ENCODE results near the gene AFG3L2. TPM values are rescaled to one million over a fixed set of nuclear protein-coding genes. Genes with fewer than 3 reads are reported as not detected.

The AFG3L2 gene
- total and polyA plus RNA-seq, 8 donors, result 21.7 to 144 (median 44.0) TPM

GRCh38 chr18:12366784-12367183, 10.2 kb downstream of the AFG3L2 start:
- Histone ChIP-seq H3K27me3 (no peaks in the 10 kb centered on the region), H3K4me1 (peaks cover 0 to 17% (median 10%) of the 10 kb centered on the region in 4 donors), H3K9me3 (no peaks in the 10 kb centered on the region), H3K4me3 (no peak overlapping the region), H3K36me3 (peaks cover 27 to 87% (median 79%) of the 10 kb centered on the region in 4 donors), H3K27ac (no peak overlapping the region)
- intact Hi-C loops (cut with DNase I; ENCODE audit: low total_unique reads), result no loop called here
- no peak for DNase-seq
- TF ChIP-seq CTCF (IDR thresholded peaks at IDR 0.05) (no peak), POLR2AphosphoS5 (IDR thresholded peaks at IDR 0.05) (no peak), EP300 (IDR thresholded peaks at IDR 0.05) (no peak), POLR2A (IDR thresholded peaks at IDR 0.05) (no peak)
- WGBS, 5 donors, result 67 to 84% (median 77%) methylated on average over 5 of the region's 5 CpGs

- intact Hi-C loops (cut with DNase I; ENCODE audit: low total_unique reads), result no loop called here
- Histone ChIP-seq H3K27me3 (no peaks in the 10 kb centered on the region), H3K9me3 (no peaks in the 10 kb centered on the region), H3K27ac (no peak overlapping the region), H3K4me1 (peaks cover 0 to 13% (median 8%) of the 10 kb centered on the region in 4 donors), H3K36me3 (peaks cover 27 to 91% (median 82%) of the 10 kb centered on the region in 4 donors), H3K4me3 (no peak overlapping the region)
- DNase-seq, result no peak
- TF ChIP-seq EP300 (IDR thresholded peaks at IDR 0.05) (no peak), POLR2A (IDR thresholded peaks at IDR 0.05) (no peak), CTCF (IDR thresholded peaks at IDR 0.05) (no peak), POLR2AphosphoS5 (IDR thresholded peaks at IDR 0.05) (no peak)
- 56 to 72% (median 70%) methylated on average over 7 to 8 of the region's 8 CpGs for WGBS, 5 donors
Measured at GRCh38 chr18:12366379-12366778, 10.6 kb downstream of the AFG3L2 start.

- TF ChIP-seq EP300 (IDR thresholded peaks at IDR 0.05) (no peak), POLR2A (IDR thresholded peaks at IDR 0.05) (no peak), POLR2AphosphoS5 (IDR thresholded peaks at IDR 0.05) (no peak), CTCF (IDR thresholded peaks at IDR 0.05) (no peak)
- no peak overlapping the region for H3K27ac ChIP-seq
- H3K27me3 ChIP-seq, result no peaks in the 10 kb centered on the region
- H3K4me1 ChIP-seq, result peaks cover 0 to 7% (median 2%) of the 10 kb centered on the region in 4 donors
- no peaks in the 10 kb centered on the region for H3K9me3 ChIP-seq
- 77 to 89% (median 85%) methylated on average over 11 of the region's 11 CpGs for WGBS, 5 donors
- intact Hi-C loops (cut with DNase I; ENCODE audit: low total_unique reads), result no loop called here
- no peak for DNase-seq
- no peak overlapping the region for H3K4me3 ChIP-seq
- H3K36me3 ChIP-seq, result peaks cover 39 to 100% (median 98%) of the 10 kb centered on the region in 4 donors
Measured at GRCh38 chr18:12362473-12363174, 14.4 kb downstream of the AFG3L2 start.

- H3K4me3 ChIP-seq, result no peak overlapping the region
- WGBS, 5 donors, result 73 to 84% (median 76%) methylated on average over 3 of the region's 3 CpGs
- H3K4me1 ChIP-seq, result peaks cover 0 to 7% (median 2%) of the 10 kb centered on the region in 4 donors
- no peak overlapping the region for H3K27ac ChIP-seq
- no peak for DNase-seq
- intact Hi-C loops (cut with DNase I; ENCODE audit: low total_unique reads), result no loop called here
- no peaks in the 10 kb centered on the region for H3K9me3 ChIP-seq
- peaks cover 41 to 100% (median 98%) of the 10 kb centered on the region in 4 donors for H3K36me3 ChIP-seq
- H3K27me3 ChIP-seq, result no peaks in the 10 kb centered on the region
- TF ChIP-seq POLR2AphosphoS5 (IDR thresholded peaks at IDR 0.05), result no peak
- TF ChIP-seq EP300 (IDR thresholded peaks at IDR 0.05), result no peak
Measured at GRCh38 chr18:12361770-12362378, 15.2 kb downstream of the AFG3L2 start.
